ENCODE results near the gene KRTAP4-3. TPM values are rescaled to one million over a fixed set of nuclear protein-coding genes. Genes with fewer than 3 reads are reported as not detected.

Gene KRTAP4-3
- total and polyA plus RNA-seq, 2 experiments from 2014 or later, result not detected

DNA sequence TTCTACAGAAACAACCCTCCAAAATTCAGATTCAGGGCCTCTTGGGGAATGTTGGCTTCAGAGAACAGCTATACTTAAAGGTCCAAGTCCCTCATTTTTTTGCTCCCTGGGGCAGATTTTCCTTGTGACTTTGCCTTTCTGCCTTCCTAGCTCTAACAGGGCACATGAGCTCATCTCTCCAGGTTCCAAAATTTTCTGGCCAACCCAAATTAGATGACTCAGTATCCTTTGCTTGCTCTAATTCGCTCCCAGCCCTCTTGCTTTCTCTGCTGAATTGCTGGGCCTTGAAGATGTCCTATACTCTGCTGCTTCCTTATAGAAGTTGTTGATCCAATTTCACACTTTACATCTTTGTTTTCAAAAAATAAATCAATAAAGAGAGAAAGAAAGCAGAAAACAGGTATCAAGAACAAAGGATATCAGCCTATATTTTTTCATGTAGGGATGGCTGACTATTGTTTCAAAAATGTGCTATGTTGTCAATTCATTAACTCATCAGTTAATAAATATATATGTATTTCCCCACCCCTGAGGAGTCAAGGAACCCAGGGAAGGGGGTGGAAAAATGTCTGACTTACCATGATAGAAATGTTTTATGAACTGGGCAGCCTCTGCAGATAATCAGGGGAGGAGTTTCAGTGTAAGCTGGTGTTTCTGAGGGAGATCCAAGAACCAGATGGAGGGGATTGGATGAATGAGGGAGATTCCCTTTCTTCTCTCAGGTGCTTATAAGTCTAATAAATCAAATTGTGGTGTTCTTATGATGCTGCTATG is 11.0 kb upstream of the KRTAP4-3 start:
- Histone ChIP-seq H3K4me1 (ENCODE audit: low read depth) (no peaks in the 10 kb centered on the region), H3K9me3 (ENCODE audit: low read depth) (no peaks in the 10 kb centered on the region), H3K27me3 (no peaks in the 10 kb centered on the region), H3K36me3 (no peaks in the 10 kb centered on the region), H3K4me3 (no peak overlapping the region), H3K27ac (no peak overlapping the region)
- no peak for DNase-seq (ENCODE audit: low read depth in 1 of 2, low spot score in 1 of 2)
- no peak for TF ChIP-seq CTCF (IDR thresholded peaks at IDR 0.05; ENCODE audit: low read depth, low read length)

GRCh38 chr17:41178341-41178740 is 10.3 kb upstream of the KRTAP4-3 start:
- Histone ChIP-seq H3K4me1 (ENCODE audit: low read depth) (no peaks in the 10 kb centered on the region), H3K36me3 (no peaks in the 10 kb centered on the region), H3K27ac (no peak overlapping the region), H3K9me3 (ENCODE audit: low read depth) (no peaks in the 10 kb centered on the region), H3K27me3 (no peaks in the 10 kb centered on the region), H3K4me3 (no peak overlapping the region)
- no peak for TF ChIP-seq CTCF (IDR thresholded peaks at IDR 0.05; ENCODE audit: low read depth, low read length)
- no peak for DNase-seq (ENCODE audit: low read depth in 1 of 2, low spot score in 1 of 2)

- Histone ChIP-seq H3K27ac (no peak within 1 kb of the TSS), H3K9me3 (ENCODE audit: low read depth) (no peaks in the 10 kb centered on the region), H3K4me3 (no peak within 1 kb of the TSS), H3K4me1 (ENCODE audit: low read depth) (no peaks in the 10 kb centered on the region), H3K27me3 (no peaks in the 10 kb centered on the region), H3K36me3 (no peaks in the 10 kb centered on the region)
- no peak for DNase-seq (ENCODE audit: low read depth in 1 of 2, low spot score in 1 of 2)
- TF ChIP-seq CTCF (IDR thresholded peaks at IDR 0.05; ENCODE audit: low read depth, low read length), result no peak
Measured at GRCh38 chr17:41177727-41178271, 9.8 kb upstream of the KRTAP4-3 start, which contains the start of gene KRTAP4-2. Gene KRTAP4-2, minus strand, starts transcription at chr17:41178221. Its CDS starts 57 bp downstream, at chr17:41178164.

- TF ChIP-seq CTCF (IDR thresholded peaks at IDR 0.05; ENCODE audit: low read depth, low read length), result no peak
- H3K36me3 ChIP-seq, result no peaks in the 10 kb centered on the region
- no peaks in the 10 kb centered on the region for H3K4me1 ChIP-seq (ENCODE audit: low read depth)
- H3K27me3 ChIP-seq, result peaks cover 2% of the 10 kb centered on the region
- DNase-seq (ENCODE audit: low read depth in 1 of 2, low spot score in 1 of 2), result no peak
- H3K4me3 ChIP-seq, result no peak overlapping the region
- H3K9me3 ChIP-seq (ENCODE audit: low read depth), result no peaks in the 10 kb centered on the region
- H3K27ac ChIP-seq, result no peak overlapping the region
Measured at GRCh38 chr17:41176744-41177387, 8.8 kb upstream of the KRTAP4-3 start.

DNA sequence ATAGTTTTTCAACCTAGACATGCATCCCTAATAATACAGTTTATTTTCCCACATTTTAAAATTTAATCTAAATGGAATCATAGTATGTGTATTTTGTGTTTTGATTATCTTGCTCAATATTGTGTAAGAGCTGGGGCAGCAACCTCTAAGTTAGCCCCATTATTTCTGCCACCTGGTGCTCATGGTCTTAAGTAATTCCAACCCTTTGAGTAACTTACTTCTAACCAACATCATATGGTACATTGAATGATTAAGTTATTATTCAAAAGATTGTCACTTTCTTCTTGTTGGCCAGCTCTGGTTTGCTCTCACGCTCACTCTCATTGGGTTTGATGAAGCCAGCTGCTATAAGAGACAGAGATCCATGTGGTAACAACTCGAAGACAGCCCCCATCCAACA is 3.9 kb upstream of the KRTAP4-3 start:
- no peak overlapping the region for H3K27ac ChIP-seq
- H3K27me3 ChIP-seq, result peaks cover 2% of the 10 kb centered on the region
- no peak for TF ChIP-seq CTCF (IDR thresholded peaks at IDR 0.05; ENCODE audit: low read depth, low read length)
- no peak overlapping the region for H3K4me3 ChIP-seq
- no peak for DNase-seq (ENCODE audit: low read depth in 1 of 2, low spot score in 1 of 2)
- H3K36me3 ChIP-seq, result no peaks in the 10 kb centered on the region
- no peaks in the 10 kb centered on the region for H3K4me1 ChIP-seq (ENCODE audit: low read depth)
- H3K9me3 ChIP-seq (ENCODE audit: low read depth), result no peaks in the 10 kb centered on the region

All from cardiac muscle cell (in vitro differentiated cells and primary cell).